ENCODE measurements around the gene SDF4. TPM values are rescaled to one million over a fixed set of nuclear protein-coding genes. Genes with fewer than 3 reads are reported as not detected.

The SDF4 gene
- total RNA-seq, 2 experiments from 2014 or later, result 109 to 144 TPM

GRCh38 chr1:1205769-1206375 lies 25.9 kb downstream of the SDF4 start:
- no peaks in the 10 kb centered on the region for H3K27me3 Mint-ChIP-seq
- peaks cover 22% of the 10 kb centered on the region for H3K4me1 Mint-ChIP-seq
- H3K9me3 Mint-ChIP-seq (ENCODE audit: low read depth), result no peaks in the 10 kb centered on the region
- no peak overlapping the region for H3K27ac Mint-ChIP-seq
- DNase-seq (no peak), ATAC-seq (no peak)
- CTCF ChIA-PET, result interaction anchor here (1.4 to 3.6 kb wide), 3 partner anchors 83 to 222 kb away, joined by 3 to 24 read pairs (median 4); partner anchors contain the start of gene C1orf159
- H3K4me3 Mint-ChIP-seq, result peak overlapping the region; percentile 53
- H3K36me3 Mint-ChIP-seq, result peaks cover 1% of the 10 kb centered on the region

GRCh38 chr1:1204998-1205768 lies 26.6 kb downstream of the SDF4 start:
- Mint-ChIP-seq H3K4me1 (peaks cover 26% of the 10 kb centered on the region), H3K9me3 (ENCODE audit: low read depth) (no peaks in the 10 kb centered on the region), H3K27ac (no peak overlapping the region), H3K4me3 (peak overlapping the region; percentile 53), H3K36me3 (peaks cover 1% of the 10 kb centered on the region), H3K27me3 (no peaks in the 10 kb centered on the region)
- CTCF ChIA-PET, result interaction anchor here (1.4 to 3.6 kb wide), 3 partner anchors 83 to 221 kb away, joined by 3 to 24 read pairs (median 4); partner anchors contain the start of gene C1orf159
- DNase-seq (no peak), ATAC-seq (no peak)

DNA sequence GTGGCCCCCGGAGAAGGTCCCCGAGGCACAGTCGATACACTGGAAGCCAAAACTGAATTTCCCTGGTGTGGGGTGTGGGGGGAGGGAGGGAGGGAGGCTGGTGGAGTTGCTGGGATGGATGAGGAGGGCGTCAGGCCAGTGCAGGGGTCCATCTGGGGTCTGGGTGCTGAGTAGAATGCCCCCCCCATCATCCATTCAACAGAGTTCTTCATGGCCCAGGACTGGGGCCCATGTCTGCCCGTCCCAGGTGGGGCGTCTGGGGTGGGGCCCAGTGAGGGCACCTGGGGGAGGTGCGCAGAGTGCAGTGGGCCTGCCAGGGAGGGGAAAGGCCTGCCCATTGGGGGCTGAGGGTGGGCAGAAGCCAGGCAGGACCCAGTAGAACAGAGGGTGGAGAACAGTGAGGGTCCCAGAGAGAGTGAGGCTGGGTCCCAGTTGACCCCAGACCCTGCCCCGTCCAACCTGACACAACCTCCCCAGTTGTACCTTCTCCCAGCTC lies 27.3 kb downstream of the SDF4 start:
- DNase-seq (no peak), ATAC-seq (no peak)
- peaks cover 27% of the 10 kb centered on the region for H3K4me1 Mint-ChIP-seq
- H3K4me3 Mint-ChIP-seq, result no peak overlapping the region
- H3K27me3 Mint-ChIP-seq, result no peaks in the 10 kb centered on the region
- no peaks in the 10 kb centered on the region for H3K9me3 Mint-ChIP-seq (ENCODE audit: low read depth)
- CTCF ChIA-PET, result interaction anchor here (1.4 kb wide), 1 partner anchor 220 kb away, joined by 3 read pairs; no protein-coding TSS in a partner anchor
- no peak overlapping the region for H3K27ac Mint-ChIP-seq
- peaks cover 1% of the 10 kb centered on the region for H3K36me3 Mint-ChIP-seq

- H3K27ac Mint-ChIP-seq, result no peak overlapping the region
- H3K27me3 Mint-ChIP-seq, result no peaks in the 10 kb centered on the region
- H3K4me1 Mint-ChIP-seq, result peaks cover 23% of the 10 kb centered on the region
- H3K9me3 Mint-ChIP-seq (ENCODE audit: low read depth), result no peaks in the 10 kb centered on the region
- no peak overlapping the region for H3K4me3 Mint-ChIP-seq
- peaks cover 1% of the 10 kb centered on the region for H3K36me3 Mint-ChIP-seq
- CTCF ChIA-PET, result no interaction called here
- no peak for ATAC-seq
- DNase-seq, result no peak
Observed at GRCh38 chr1:1203561-1204424, 28.0 kb downstream of the SDF4 start.

DNA sequence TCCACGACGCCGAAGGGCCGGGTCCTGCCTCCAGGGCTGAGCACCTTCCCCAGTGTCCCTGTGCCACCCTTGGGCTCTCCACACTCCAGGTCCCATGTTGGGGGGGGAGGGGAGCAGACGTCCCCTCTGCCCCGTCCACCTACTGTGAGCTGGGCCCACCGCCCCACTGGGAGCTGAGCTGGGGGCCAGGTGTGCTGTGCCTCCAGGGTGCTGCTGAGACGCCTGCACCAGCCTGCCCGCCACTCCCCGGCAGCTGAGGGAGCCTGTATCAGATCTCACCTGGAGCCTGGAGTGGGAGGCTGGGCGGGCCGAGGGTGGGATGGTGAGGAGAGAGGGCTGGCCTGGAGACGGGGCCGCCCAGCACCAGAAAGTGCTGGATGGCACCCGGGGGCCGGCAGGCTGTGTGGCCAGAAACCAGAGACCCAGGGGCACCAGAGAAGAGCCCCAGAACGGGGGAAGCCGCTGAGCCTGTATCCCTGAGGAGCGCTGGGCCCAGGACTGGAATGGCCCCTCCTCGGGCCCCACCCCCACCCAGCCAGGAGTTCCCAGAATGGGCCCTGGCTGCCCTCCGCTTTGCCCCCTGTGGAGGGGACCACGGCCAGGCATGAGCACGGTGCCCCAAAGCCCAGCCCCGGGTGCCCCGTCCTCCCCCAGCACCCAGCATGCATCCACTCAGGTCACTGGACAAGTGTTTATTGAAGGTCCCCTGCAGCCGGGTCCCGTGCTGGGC lies 28.8 kb downstream of the SDF4 start:
- peaks cover 17% of the 10 kb centered on the region for H3K4me1 Mint-ChIP-seq
- no peaks in the 10 kb centered on the region for H3K36me3 Mint-ChIP-seq
- H3K4me3 Mint-ChIP-seq, result no peak overlapping the region
- H3K27me3 Mint-ChIP-seq, result no peaks in the 10 kb centered on the region
- no peak for DNase-seq
- H3K9me3 Mint-ChIP-seq (ENCODE audit: low read depth), result no peaks in the 10 kb centered on the region
- no peak for ATAC-seq
- H3K27ac Mint-ChIP-seq, result no peak overlapping the region
- CTCF ChIA-PET, result no interaction called here

- ATAC-seq (peak; percentile 75), DNase-seq (peak; percentile 76)
- Mint-ChIP-seq H3K36me3 (no peaks in the 10 kb centered on the region), H3K27ac (no peak overlapping the region), H3K9me3 (ENCODE audit: low read depth) (peaks cover 2% of the 10 kb centered on the region), H3K4me3 (no peak overlapping the region), H3K27me3 (no peaks in the 10 kb centered on the region), H3K4me1 (peaks cover 8% of the 10 kb centered on the region)
- CTCF ChIA-PET, result interaction anchor here (2.0 kb wide), 1 partner anchor 12 kb away, joined by 4 read pairs; no protein-coding TSS in a partner anchor
Observed at GRCh38 chr1:1200876-1201810, 30.7 kb downstream of the SDF4 start.

GRCh38 chr1:1199961-1200875 lies 31.6 kb downstream of the SDF4 start:
- DNase-seq (peak; percentile 40), ATAC-seq (no peak)
- CTCF ChIA-PET, result interaction anchor here (2.0 kb wide), 1 partner anchor 11 kb away, joined by 4 read pairs; no protein-coding TSS in a partner anchor
- Mint-ChIP-seq H3K4me3 (no peak overlapping the region), H3K27me3 (no peaks in the 10 kb centered on the region), H3K36me3 (no peaks in the 10 kb centered on the region), H3K4me1 (peaks cover 8% of the 10 kb centered on the region), H3K27ac (no peak overlapping the region), H3K9me3 (ENCODE audit: low read depth) (peaks cover 2% of the 10 kb centered on the region)

- no peak overlapping the region for H3K27ac Mint-ChIP-seq
- H3K4me3 Mint-ChIP-seq, result no peak overlapping the region
Observed at GRCh38 chr1:1199141-1199960, 32.5 kb downstream of the SDF4 start.

GRCh38 chr1:1198423-1199140 lies 33.2 kb downstream of the SDF4 start:
- CTCF ChIA-PET, result interaction anchor here (1.0 kb wide), 1 partner anchor 76 kb away, joined by 3 read pairs; no protein-coding TSS in a partner anchor
- peaks cover 8% of the 10 kb centered on the region for H3K4me1 Mint-ChIP-seq
- no peak overlapping the region for H3K4me3 Mint-ChIP-seq
- H3K9me3 Mint-ChIP-seq (ENCODE audit: low read depth), result peaks cover 6% of the 10 kb centered on the region
- peaks cover 3% of the 10 kb centered on the region for H3K36me3 Mint-ChIP-seq
- DNase-seq (no peak), ATAC-seq (no peak)
- peaks cover 7% of the 10 kb centered on the region for H3K27me3 Mint-ChIP-seq
- H3K27ac Mint-ChIP-seq, result no peak overlapping the region

More at GRCh38 chr1:1199141-1199960, 32.5 kb downstream of the SDF4 start:
- Mint-ChIP-seq H3K9me3 (ENCODE audit: low read depth) (peaks cover 6% of the 10 kb centered on the region), H3K27me3 (peaks cover 6% of the 10 kb centered on the region), H3K36me3 (peaks cover 3% of the 10 kb centered on the region), H3K4me1 (peaks cover 8% of the 10 kb centered on the region)
- ATAC-seq (no peak), DNase-seq (no peak)
- CTCF ChIA-PET, result interaction anchor here (1.0 to 2.0 kb wide), 2 partner anchors 11 to 77 kb away, joined by 3 to 4 read pairs; no protein-coding TSS in a partner anchor

Measured in activated CD8-positive, alpha-beta memory T cell treated with anti-CD3 and anti-CD28 coated beads, Interleukin-2, amount 10 ng/mL, durations not matched to agents 7 days and 5 days (primary cell).